8988T (cell line): ENCODE data around the gene NSUN2.
A peak's percentile ranks its signal among the peaks of the same experiment; 100 is the strongest.

Source experiments
- DNase-seq: peaks from one replicate; pipeline ENCODE4 v3.0.0; 2011

NSUN2 gene

GRCh38 chr5:6602441-6602840 is 30.4 kb downstream of the NSUN2 start:
- DNase-seq = no peak

- DNase-seq = no peak
Observed at GRCh38 chr5:6601816-6602215, 31.0 kb downstream of the NSUN2 start.

- DNase-seq = no peak
Observed at GRCh38 chr5:6601271-6601670, 31.6 kb downstream of the NSUN2 start.

GRCh38 chr5:6599739-6600138 is 33.1 kb downstream of the NSUN2 start:
- DNase-seq = no peak

GRCh38 chr5:6598351-6598900 is 34.4 kb downstream of the NSUN2 start:
- no peak for DNase-seq

- no peak for DNase-seq
Observed at GRCh38 chr5:6597557-6597956, 35.3 kb downstream of the NSUN2 start.

GRCh38 chr5:6596388-6596787 is 36.5 kb downstream of the NSUN2 start:
- DNase-seq = no peak

- no peak for DNase-seq
Observed at GRCh38 chr5:6595405-6595804, 37.4 kb downstream of the NSUN2 start.

- DNase-seq = no peak
Observed at GRCh38 chr5:6594066-6594465, 38.8 kb downstream of the NSUN2 start.

GRCh38 chr5:6593148-6594016 is 39.5 kb downstream of the NSUN2 start:
- no peak for DNase-seq

- no peak for DNase-seq
Observed at GRCh38 chr5:6592601-6593000, 40.2 kb downstream of the NSUN2 start.

GRCh38 chr5:6591671-6592288 is 41.1 kb downstream of the NSUN2 start:
- no peak for DNase-seq

GRCh38 chr5:6590581-6590980 is 42.3 kb downstream of the NSUN2 start:
- DNase-seq = no peak

GRCh38 chr5:6587171-6587570 is 45.7 kb downstream of the NSUN2 start:
- no peak for DNase-seq

GRCh38 chr5:6586647-6587042 is 46.2 kb downstream of the NSUN2 start:
- no peak for DNase-seq

GRCh38 chr5:6585939-6586646 is 46.8 kb downstream of the NSUN2 start:
- peak; percentile 23 for DNase-seq

- peak; percentile 19 for DNase-seq
Observed at GRCh38 chr5:6585168-6585567, 47.7 kb downstream of the NSUN2 start.

- peak; percentile 35 for DNase-seq
Observed at GRCh38 chr5:6584727-6585126, 48.1 kb downstream of the NSUN2 start.

- peak; percentile 24 for DNase-seq
Observed at GRCh38 chr5:6584101-6584645, 48.7 kb downstream of the NSUN2 start.

- peak; percentile 33 for DNase-seq
Observed at GRCh38 chr5:6583049-6583880, 49.6 kb downstream of the NSUN2 start.

GRCh38 chr5:6582507-6583048 is 50.3 kb downstream of the NSUN2 start:
- DNase-seq = no peak
